NCI-H146 treated with DMSO at 0.1 percent for 48 hours (cell line): ENCODE measurements around the gene LTBP2.

Experiments used
- DNase-seq: peaks from one replicate; lab custom pipeline; 2025; ENCODE audit not compliant: unreplicated experiment; lab: John Stamatoyannopoulos, UW

LTBP2 gene

GRCh38 chr14:74638966-74639365, 26.9 kb upstream of the LTBP2 start:
- no peak for DNase-seq

- DNase-seq: no peak
Observed at GRCh38 chr14:74638066-74638465, 26.0 kb upstream of the LTBP2 start.

- DNase-seq: no peak
Observed at GRCh38 chr14:74637178-74637550, 25.1 kb upstream of the LTBP2 start.

- DNase-seq: no peak
Observed at GRCh38 chr14:74636424-74637177, 24.6 kb upstream of the LTBP2 start.

GRCh38 chr14:74635847-74636246, 23.8 kb upstream of the LTBP2 start:
- no peak for DNase-seq

- peak; percentile 8 for DNase-seq
Observed at GRCh38 chr14:74634964-74635363, 22.9 kb upstream of the LTBP2 start.

GRCh38 chr14:74634481-74634880, 22.4 kb upstream of the LTBP2 start:
- DNase-seq: no peak

GRCh38 chr14:74630881-74631690, 19.0 kb upstream of the LTBP2 start:
- no peak for DNase-seq

GRCh38 chr14:74628418-74628817, 16.4 kb upstream of the LTBP2 start:
- no peak for DNase-seq

- no peak for DNase-seq
Observed at GRCh38 chr14:74627076-74627475, 15.0 kb upstream of the LTBP2 start.

GRCh38 chr14:74622257-74622656, 10.2 kb upstream of the LTBP2 start:
- no peak for DNase-seq

- DNase-seq: no peak
Observed at GRCh38 chr14:74621556-74621955, 9.5 kb upstream of the LTBP2 start.

GRCh38 chr14:74620923-74621322, 8.9 kb upstream of the LTBP2 start:
- no peak for DNase-seq

- no peak for DNase-seq
Observed at GRCh38 chr14:74620497-74620921, 8.5 kb upstream of the LTBP2 start.

- no peak for DNase-seq
Observed at GRCh38 chr14:74619672-74620131, 7.7 kb upstream of the LTBP2 start.

- no peak for DNase-seq
Observed at GRCh38 chr14:74618078-74618952, 6.3 kb upstream of the LTBP2 start.

GRCh38 chr14:74616996-74617700, 5.1 kb upstream of the LTBP2 start:
- DNase-seq: no peak

- DNase-seq: no peak
Observed at GRCh38 chr14:74616507-74616906, 4.5 kb upstream of the LTBP2 start.

- no peak for DNase-seq
Observed at GRCh38 chr14:74615735-74616134, 3.7 kb upstream of the LTBP2 start.
